Psoas muscle (tissue), 8 donors: Measurements from ENCODE around the gene TRAF3IP1. TPM values are rescaled to one million over a fixed set of nuclear protein-coding genes. Genes with fewer than 3 reads are reported as not detected.
"Not testable (repeated sequence)": the region's sequence is repeated elsewhere in the genome, so short reads cannot be mapped to it uniquely, and the experiment has no call there.

Experiments used
- ATAC-seq, 4 donors: fragments of 200-7000 bp; cut with Tn5 transposase; one replicate each; pipeline ENCODE4 v1.9.1; 2020; ENCODE audit warnings: moderate library complexity in 3 of 4, mild to moderate bottlenecking in 2 of 4
- DNase-seq, 2 donors: peaks; one replicate each; pipeline ENCODE4 v3.0.0-alpha.2; 2020
- H3K27ac ChIP-seq: fragments of 200-600 bp; one replicate; pipeline ENCODE4 v1.8.0; 2022
- H3K27me3 ChIP-seq, 3 donors: fragments of 200-600 bp in 1 of 3; one replicate each; pipeline versions ENCODE4 v1.6.1 to v1.8.0; 2013 to 2022; ENCODE audit warnings: low read length in 2 of 3, mild to moderate bottlenecking in 2 of 3, moderate library complexity in 1 of 3; ENCODE audit not compliant: insufficient read depth in 3 of 3
- H3K36me3 ChIP-seq, 2 donors: fragments of 200-600 bp in 1 of 2; one replicate each; pipeline versions ENCODE4 v1.6.1 to v1.8.0; 2013 to 2022; ENCODE audit warnings: low read depth in 1 of 2, mild to moderate bottlenecking in 1 of 2, moderate library complexity in 1 of 2; ENCODE audit not compliant: insufficient read depth in 1 of 2
- H3K4me1 ChIP-seq: fragments of 200-600 bp; one replicate; pipeline ENCODE4 v1.8.0; 2022
- H3K4me3 ChIP-seq: fragments of 200-600 bp; one replicate; pipeline ENCODE4 v1.8.0; 2022; ENCODE audit warnings: mild to moderate bottlenecking
- H3K9me3 ChIP-seq: fragments of 200-600 bp; one replicate; pipeline ENCODE4 v1.8.0; 2022
- WGBS, 3 donors: extraction: QIAGEN DNeasy Blood & Tissue Kit; methylation state at CpG; one replicate each; pipeline versions ENCODE4 v1.1.6 to v1.1.7; 2013; 5-methylcytosine and 5-hydroxymethylcytosine counted together
- intact Hi-C, 2 donors: fragments of 100-400 bp; cut with DNase I; formaldehyde crosslinking; loops; one replicate each; pipeline versions ENCODE4 v1.11.0 to v1.14.2; 2022
- polyA plus RNA-seq, 3 donors: library from polyadenylated mRNA; stranded (reverse); fragments of 200-250 nt; gene quantifications; one replicate each; pipeline ENCODE4 v1.2.3, GENCODE V29; 2013
- total RNA-seq, 4 donors: library from RNA; stranded (reverse); fragmentation: NEBNext Ultra II Directional in 2 of 4; extraction: Animal tissue kit (Norgen Biotek cat#: 25700) in 2 of 4; gene quantifications; one replicate each; pipeline versions ENCODE4 v1.2.1 to v1.2.4, GENCODE V29; 2021 to 2023
- TF ChIP-seq, protein P1 (sequence below): fragments of 200-600 bp; IDR thresholded peaks from one replicate; pipeline ENCODE4 v1.8.0; 2022; ENCODE audit warnings: antibody characterized with exemption
- donor health status: healthy with polysubstance abuse.
- donor health status: DM: no; HTN: no; CAD: no; lungs with moderate emphysema.
- donor health status: Bipolar disorder and iron deficiency.
- donor health status: healthy.
- donor health status: DM: yes; HTN: yes; CAD: no.
- donor health status: DM: no; HTN: no; CAD: no.
- donor health status: DM: no; HTN: no; CAD: no.
- donor health status: DM: yes; HTN: yes; CAD: no.

Gene TRAF3IP1
- total and polyA plus RNA-seq, 7 donors = 2.9 to 30.9 (median 16.3) TPM

DNA sequence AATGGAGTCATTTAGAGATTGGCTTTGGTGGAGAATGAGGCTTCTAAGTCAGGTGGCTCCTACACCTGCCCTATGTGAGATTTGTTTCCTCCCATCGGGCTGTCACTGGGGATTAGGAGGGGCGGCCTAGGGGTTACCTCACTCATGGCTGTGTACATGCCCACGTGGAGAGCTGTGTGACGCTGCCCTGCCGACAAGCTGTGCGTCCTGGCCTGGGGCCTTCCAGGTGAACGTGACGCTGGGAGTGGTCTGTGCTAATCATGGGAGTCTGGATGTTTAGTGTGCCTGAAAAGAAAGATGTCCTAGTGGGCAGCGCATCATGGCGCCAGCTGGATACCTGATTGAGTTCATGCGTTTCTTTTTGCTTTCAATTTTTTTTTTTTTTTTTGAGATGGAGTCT lies 120.4 kb downstream of the TRAF3IP1 start:
- DNase-seq = no peak
- TF ChIP-seq, protein P1, sequence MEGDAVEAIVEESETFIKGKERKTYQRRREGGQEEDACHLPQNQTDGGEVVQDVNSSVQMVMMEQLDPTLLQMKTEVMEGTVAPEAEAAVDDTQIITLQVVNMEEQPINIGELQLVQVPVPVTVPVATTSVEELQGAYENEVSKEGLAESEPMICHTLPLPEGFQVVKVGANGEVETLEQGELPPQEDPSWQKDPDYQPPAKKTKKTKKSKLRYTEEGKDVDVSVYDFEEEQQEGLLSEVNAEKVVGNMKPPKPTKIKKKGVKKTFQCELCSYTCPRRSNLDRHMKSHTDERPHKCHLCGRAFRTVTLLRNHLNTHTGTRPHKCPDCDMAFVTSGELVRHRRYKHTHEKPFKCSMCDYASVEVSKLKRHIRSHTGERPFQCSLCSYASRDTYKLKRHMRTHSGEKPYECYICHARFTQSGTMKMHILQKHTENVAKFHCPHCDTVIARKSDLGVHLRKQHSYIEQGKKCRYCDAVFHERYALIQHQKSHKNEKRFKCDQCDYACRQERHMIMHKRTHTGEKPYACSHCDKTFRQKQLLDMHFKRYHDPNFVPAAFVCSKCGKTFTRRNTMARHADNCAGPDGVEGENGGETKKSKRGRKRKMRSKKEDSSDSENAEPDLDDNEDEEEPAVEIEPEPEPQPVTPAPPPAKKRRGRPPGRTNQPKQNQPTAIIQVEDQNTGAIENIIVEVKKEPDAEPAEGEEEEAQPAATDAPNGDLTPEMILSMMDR = no peak
- Histone ChIP-seq H3K27ac (no peak overlapping the region), H3K36me3 (peaks cover 0 to 46% of the 10 kb centered on the region in 2 donors), H3K4me3 (no peak overlapping the region), H3K27me3 (no peaks in the 10 kb centered on the region), H3K9me3 (no peaks in the 10 kb centered on the region), H3K4me1 (peaks cover 21% of the 10 kb centered on the region)
- peak in 1 of 4 donors; percentile 27 for ATAC-seq
- intact Hi-C loops = no loop called here
- WGBS, 3 donors = 95 to 97% (median 96%) methylated on average over 11 of the region's 11 CpGs

DNA sequence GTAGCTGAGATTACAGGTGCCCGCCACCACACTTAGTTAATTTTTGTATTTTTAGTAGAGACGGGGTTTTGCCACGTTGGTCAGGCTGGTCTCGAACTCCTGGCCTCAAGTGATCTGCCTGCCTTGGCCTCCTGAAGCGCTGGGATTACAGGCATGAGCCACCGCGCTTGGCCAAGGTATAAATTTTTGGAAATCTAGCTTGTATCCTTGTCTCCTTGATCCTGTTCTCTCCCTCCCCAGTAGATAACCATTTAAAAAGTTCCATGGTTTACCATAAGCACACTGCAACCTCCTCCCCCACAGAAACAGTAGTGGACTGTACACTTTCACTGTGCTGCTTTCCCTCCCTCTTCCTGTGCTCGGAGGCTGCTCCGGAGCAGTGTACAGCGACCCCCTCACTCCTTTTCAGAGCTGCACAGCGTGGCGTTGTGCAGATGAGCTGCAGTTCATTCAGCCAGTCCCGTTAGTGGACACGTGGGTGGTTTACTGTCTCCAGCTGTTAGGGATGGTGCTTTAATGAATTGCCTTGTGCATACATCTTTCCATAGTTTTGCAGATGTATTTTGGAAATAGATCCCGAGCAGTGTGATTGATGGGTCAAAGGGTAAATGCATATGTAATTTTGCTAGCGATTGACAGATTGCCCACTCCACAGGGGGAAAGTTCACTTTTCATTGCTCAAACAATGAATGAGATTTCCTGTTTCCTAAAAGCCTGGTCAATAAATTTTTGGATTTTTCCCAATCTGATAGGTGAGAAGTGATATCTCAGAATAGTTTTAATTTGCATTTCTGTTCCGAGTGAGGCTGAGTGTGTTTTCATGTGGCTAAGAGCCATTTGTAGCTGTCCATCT lies 121.2 kb downstream of the TRAF3IP1 start:
- Histone ChIP-seq H3K27ac (no peak overlapping the region), H3K4me1 (peaks cover 21% of the 10 kb centered on the region), H3K36me3 (peaks cover 0 to 46% of the 10 kb centered on the region in 2 donors), H3K9me3 (no peaks in the 10 kb centered on the region), H3K4me3 (no peak overlapping the region), H3K27me3 (no peaks in the 10 kb centered on the region)
- intact Hi-C loops = no loop called here
- no peak for DNase-seq
- no peak for ATAC-seq
- WGBS, 3 donors = 68 to 73% (median 71%) methylated on average over 17 of the region's 17 CpGs
- TF ChIP-seq, protein P1 = no peak

DNA sequence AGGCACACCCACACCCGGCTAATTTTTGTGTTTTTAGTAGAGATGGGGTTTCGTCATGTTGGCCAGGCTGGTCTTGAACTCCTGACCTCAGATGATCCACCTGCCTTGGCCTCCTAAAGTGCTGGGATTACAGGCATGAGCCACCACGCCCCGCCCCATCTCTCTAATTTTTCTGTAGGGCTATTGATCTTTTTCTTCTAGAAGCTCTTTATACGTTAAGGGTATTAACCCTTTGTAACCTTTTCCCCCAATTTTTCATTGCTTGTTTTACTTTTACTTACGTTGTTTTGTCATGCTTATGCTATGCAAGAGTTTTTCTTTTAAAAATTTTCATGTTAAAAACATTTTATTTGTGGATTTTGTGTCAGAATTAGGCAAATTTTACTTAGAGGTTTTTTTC lies 121.9 kb downstream of the TRAF3IP1 start:
- H3K27ac ChIP-seq, DNase-seq, H3K27me3 ChIP-seq, intact Hi-C loops, ATAC-seq, H3K9me3 ChIP-seq, H3K4me3 ChIP-seq: not testable (repeated sequence)
- H3K4me1 ChIP-seq = peaks cover 21% of the 10 kb centered on the region
- H3K36me3 ChIP-seq = peaks cover 0 to 46% of the 10 kb centered on the region in 2 donors
- WGBS, 3 donors = 80 to 89% (median 81%) methylated on average over 6 of the region's 6 CpGs

DNA sequence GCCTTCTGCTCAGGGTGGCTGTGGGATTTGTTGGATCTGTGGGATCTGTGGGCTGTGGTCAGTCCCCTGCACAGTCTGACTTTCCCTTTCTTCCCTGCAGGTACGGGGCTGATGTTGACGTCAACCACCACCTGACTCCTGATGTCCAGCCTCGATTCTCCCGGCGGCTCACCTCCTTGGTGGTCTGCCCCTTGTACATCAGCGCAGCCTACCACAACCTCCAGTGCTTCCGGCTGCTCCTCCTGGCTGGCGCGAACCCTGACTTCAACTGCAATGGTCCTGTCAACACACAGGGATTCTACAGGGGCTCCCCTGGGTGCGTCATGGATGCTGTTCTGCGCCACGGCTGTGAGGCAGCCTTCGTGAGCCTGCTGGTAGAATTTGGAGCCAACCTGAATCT lies 123.9 kb downstream of the TRAF3IP1 start:
- no peak overlapping the region for H3K27ac ChIP-seq
- no peak overlapping the region for H3K4me3 ChIP-seq
- WGBS, 3 donors = 96 to 97% (median 97%) methylated on average over 13 of the region's 13 CpGs
- H3K36me3 ChIP-seq = peaks cover 0 to 53% of the 10 kb centered on the region in 2 donors
- TF ChIP-seq, protein P1 = no peak
- ATAC-seq (no peak), DNase-seq (no peak)
- no peaks in the 10 kb centered on the region for H3K9me3 ChIP-seq
- no peaks in the 10 kb centered on the region for H3K27me3 ChIP-seq
- H3K4me1 ChIP-seq = peaks cover 22% of the 10 kb centered on the region
- intact Hi-C loops = no loop called here

DNA sequence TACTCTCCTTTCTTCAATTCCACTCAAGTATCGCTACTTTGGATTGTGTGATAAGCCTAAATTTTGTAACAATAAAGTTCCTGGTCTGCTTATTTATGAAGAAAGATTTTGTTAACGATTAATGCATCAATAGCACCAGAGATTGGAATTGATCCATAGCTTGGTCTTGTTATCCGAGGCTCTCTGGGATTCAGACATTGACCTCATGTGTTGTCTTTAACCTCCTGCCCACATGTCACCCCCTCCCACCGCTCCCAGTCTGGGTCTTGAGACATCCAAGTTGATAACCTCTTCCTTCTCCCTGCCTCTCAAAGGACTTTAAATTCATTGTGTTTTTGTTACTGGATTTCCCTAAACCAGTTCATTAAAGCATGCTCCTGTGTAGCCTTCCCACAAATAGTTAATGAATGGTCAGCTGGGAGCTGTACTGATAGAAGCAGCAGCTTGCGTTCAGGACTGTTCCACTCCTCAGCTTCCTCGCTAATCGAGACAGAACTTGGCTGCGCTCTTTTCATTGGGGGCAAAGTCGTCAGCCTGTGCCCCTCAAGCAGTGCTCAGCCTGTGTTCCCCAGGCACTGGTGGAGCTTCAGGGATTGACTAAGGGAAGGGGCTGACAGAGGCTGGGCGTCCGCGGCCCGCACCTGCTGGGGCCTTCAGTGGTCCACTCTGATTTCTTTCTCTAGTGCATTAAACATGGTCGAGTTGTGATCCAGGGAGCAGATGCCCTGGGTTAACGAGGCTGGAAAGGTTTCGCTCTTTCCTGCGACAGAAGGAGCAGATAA lies 125.3 kb downstream of the TRAF3IP1 start:
- DNase-seq (no peak), ATAC-seq (no peak)
- H3K9me3 ChIP-seq = no peaks in the 10 kb centered on the region
- peaks cover 19% of the 10 kb centered on the region for H3K4me1 ChIP-seq
- TF ChIP-seq, protein P1 = no peak
- H3K4me3 ChIP-seq = no peak overlapping the region
- H3K36me3 ChIP-seq = peaks cover 0 to 48% of the 10 kb centered on the region in 2 donors
- intact Hi-C loops = no loop called here
- H3K27ac ChIP-seq = no peak overlapping the region
- no peaks in the 10 kb centered on the region for H3K27me3 ChIP-seq
- 82 to 93% (median 90%) methylated on average over 17 of the region's 17 CpGs for WGBS, 3 donors
